ENCODE data around the gene NFATC1.

Gene NFATC1

GRCh38 chr18:79531386-79531785, 135.7 kb downstream of the NFATC1 start:
- WGBS (ENCODE audit: insufficient coverage, insufficient read length): no CpG with 5 or more reads among the region's 20 CpGs
- no peak for DNase-seq (ENCODE audit: low read depth, low spot score)
- H3K4me3 ChIP-seq (ENCODE audit: low read length): no peak overlapping the region
- no peaks in the 10 kb centered on the region; the same call in 1 of the 2 replicates for H3K4me1 ChIP-seq (ENCODE audit: control insufficient read depth, insufficient read depth, low read length)
- no peak overlapping the region for H3K27ac ChIP-seq (ENCODE audit: low read length)
- H3K36me3 ChIP-seq (ENCODE audit: control insufficient read depth, insufficient read depth, low read length): no peaks in the 10 kb centered on the region
- no peaks in the 10 kb centered on the region for H3K27me3 ChIP-seq (ENCODE audit: control insufficient read depth, insufficient read depth, low read length)
- H3K9me3 ChIP-seq (ENCODE audit: control insufficient read depth, insufficient read depth, low read length): no peaks in the 10 kb centered on the region

GRCh38 chr18:79531926-79532312, 136.2 kb downstream of the NFATC1 start:
- no peak for DNase-seq (ENCODE audit: low read depth, low spot score)
- no CpG with 5 or more reads among the region's 18 CpGs for WGBS (ENCODE audit: insufficient coverage, insufficient read length)
- Histone ChIP-seq H3K4me3 (ENCODE audit: low read length) (no peak overlapping the region), H3K9me3 (ENCODE audit: control insufficient read depth, insufficient read depth, low read length) (no peaks in the 10 kb centered on the region), H3K4me1 (ENCODE audit: control insufficient read depth, insufficient read depth, low read length) (no peaks in the 10 kb centered on the region), H3K36me3 (ENCODE audit: control insufficient read depth, insufficient read depth, low read length) (no peaks in the 10 kb centered on the region), H3K27me3 (ENCODE audit: control insufficient read depth, insufficient read depth, low read length) (no peaks in the 10 kb centered on the region), H3K27ac (ENCODE audit: low read length) (no peak overlapping the region)

- Histone ChIP-seq H3K27me3 (ENCODE audit: control insufficient read depth, insufficient read depth, low read length) (no peaks in the 10 kb centered on the region), H3K4me1 (ENCODE audit: control insufficient read depth, insufficient read depth, low read length) (no peaks in the 10 kb centered on the region), H3K4me3 (ENCODE audit: low read length) (no peak overlapping the region), H3K27ac (ENCODE audit: low read length) (no peak overlapping the region), H3K9me3 (ENCODE audit: control insufficient read depth, insufficient read depth, low read length) (no peaks in the 10 kb centered on the region), H3K36me3 (ENCODE audit: control insufficient read depth, insufficient read depth, low read length) (no peaks in the 10 kb centered on the region)
- no CpG with 5 or more reads among the region's 34 CpGs for WGBS (ENCODE audit: insufficient coverage, insufficient read length)
- DNase-seq (ENCODE audit: low read depth, low spot score): no peak
Observed at GRCh38 chr18:79532313-79533007, 136.7 kb downstream of the NFATC1 start.

- DNase-seq (ENCODE audit: low read depth, low spot score): no peak
- H3K4me3 ChIP-seq (ENCODE audit: low read length): no peak overlapping the region
- H3K27ac ChIP-seq (ENCODE audit: low read length): no peak overlapping the region
- no CpG with 5 or more reads among the region's 13 CpGs for WGBS (ENCODE audit: insufficient coverage, insufficient read length)
- no peaks in the 10 kb centered on the region for H3K27me3 ChIP-seq (ENCODE audit: control insufficient read depth, insufficient read depth, low read length)
- no peaks in the 10 kb centered on the region for H3K36me3 ChIP-seq (ENCODE audit: control insufficient read depth, insufficient read depth, low read length)
- H3K9me3 ChIP-seq (ENCODE audit: control insufficient read depth, insufficient read depth, low read length): no peaks in the 10 kb centered on the region
- H3K4me1 ChIP-seq (ENCODE audit: control insufficient read depth, insufficient read depth, low read length): no peaks in the 10 kb centered on the region
Observed at GRCh38 chr18:79533146-79533545, 137.4 kb downstream of the NFATC1 start.

GRCh38 chr18:79533591-79533990, 137.9 kb downstream of the NFATC1 start:
- H3K9me3 ChIP-seq (ENCODE audit: control insufficient read depth, insufficient read depth, low read length): no peaks in the 10 kb centered on the region
- no peaks in the 10 kb centered on the region for H3K36me3 ChIP-seq (ENCODE audit: control insufficient read depth, insufficient read depth, low read length)
- no peaks in the 10 kb centered on the region for H3K27me3 ChIP-seq (ENCODE audit: control insufficient read depth, insufficient read depth, low read length)
- DNase-seq (ENCODE audit: low read depth, low spot score): no peak
- H3K4me3 ChIP-seq (ENCODE audit: low read length): no peak overlapping the region
- no peaks in the 10 kb centered on the region for H3K4me1 ChIP-seq (ENCODE audit: control insufficient read depth, insufficient read depth, low read length)
- no peak overlapping the region for H3K27ac ChIP-seq (ENCODE audit: low read length)
- no CpG with 5 or more reads among the region's 9 CpGs for WGBS (ENCODE audit: insufficient coverage, insufficient read length)

- WGBS (ENCODE audit: insufficient coverage, insufficient read length): no CpG with 5 or more reads among the region's 13 CpGs
- Histone ChIP-seq H3K27me3 (ENCODE audit: control insufficient read depth, insufficient read depth, low read length) (no peaks in the 10 kb centered on the region), H3K4me1 (ENCODE audit: control insufficient read depth, insufficient read depth, low read length) (no peaks in the 10 kb centered on the region)
Observed at GRCh38 chr18:79534356-79534755, 138.6 kb downstream of the NFATC1 start.

GRCh38 chr18:79537758-79538157, 142.0 kb downstream of the NFATC1 start:
- Histone ChIP-seq H3K9me3 (ENCODE audit: control insufficient read depth, insufficient read depth, low read length) (no peaks in the 10 kb centered on the region), H3K27ac (ENCODE audit: low read length) (no peak overlapping the region), H3K27me3 (ENCODE audit: control insufficient read depth, insufficient read depth, low read length) (no peaks in the 10 kb centered on the region), H3K4me3 (ENCODE audit: low read length) (no peak overlapping the region), H3K36me3 (ENCODE audit: control insufficient read depth, insufficient read depth, low read length) (no peaks in the 10 kb centered on the region), H3K4me1 (ENCODE audit: control insufficient read depth, insufficient read depth, low read length) (no peaks in the 10 kb centered on the region)
- DNase-seq (ENCODE audit: low read depth, low spot score): no peak
- WGBS (ENCODE audit: insufficient coverage, insufficient read length): no CpG with 5 or more reads among the region's 8 CpGs

More at GRCh38 chr18:79534356-79534755, 138.6 kb downstream of the NFATC1 start:
- Histone ChIP-seq H3K36me3 (ENCODE audit: control insufficient read depth, insufficient read depth, low read length) (no peaks in the 10 kb centered on the region), H3K9me3 (ENCODE audit: control insufficient read depth, insufficient read depth, low read length) (no peaks in the 10 kb centered on the region), H3K27ac (ENCODE audit: low read length) (no peak overlapping the region), H3K4me3 (ENCODE audit: low read length) (no peak overlapping the region)
- no peak for DNase-seq (ENCODE audit: low read depth, low spot score)

GRCh38 chr18:79538635-79539034, 142.9 kb downstream of the NFATC1 start:
- no peaks in the 10 kb centered on the region for H3K4me1 ChIP-seq (ENCODE audit: control insufficient read depth, insufficient read depth, low read length)
- no peak for DNase-seq (ENCODE audit: low read depth, low spot score)
- H3K36me3 ChIP-seq (ENCODE audit: control insufficient read depth, insufficient read depth, low read length): no peaks in the 10 kb centered on the region
- no CpG with 5 or more reads among the region's 12 CpGs for WGBS (ENCODE audit: insufficient coverage, insufficient read length)
- no peak overlapping the region for H3K4me3 ChIP-seq (ENCODE audit: low read length)
- H3K27ac ChIP-seq (ENCODE audit: low read length): no peak overlapping the region
- H3K27me3 ChIP-seq (ENCODE audit: control insufficient read depth, insufficient read depth, low read length): no peaks in the 10 kb centered on the region
- H3K9me3 ChIP-seq (ENCODE audit: control insufficient read depth, insufficient read depth, low read length): no peaks in the 10 kb centered on the region

- no peaks in the 10 kb centered on the region for H3K9me3 ChIP-seq (ENCODE audit: control insufficient read depth, insufficient read depth, low read length)
- H3K27ac ChIP-seq (ENCODE audit: low read length): no peak overlapping the region
- H3K36me3 ChIP-seq (ENCODE audit: control insufficient read depth, insufficient read depth, low read length): no peaks in the 10 kb centered on the region
- DNase-seq (ENCODE audit: low read depth, low spot score): no peak
- no peaks in the 10 kb centered on the region for H3K27me3 ChIP-seq (ENCODE audit: control insufficient read depth, insufficient read depth, low read length)
- no CpG with 5 or more reads among the region's 16 CpGs for WGBS (ENCODE audit: insufficient coverage, insufficient read length)
- no peaks in the 10 kb centered on the region for H3K4me1 ChIP-seq (ENCODE audit: control insufficient read depth, insufficient read depth, low read length)
- H3K4me3 ChIP-seq (ENCODE audit: low read length): no peak overlapping the region
Observed at GRCh38 chr18:79540161-79540903, 144.6 kb downstream of the NFATC1 start.

- Histone ChIP-seq H3K27me3 (ENCODE audit: control insufficient read depth, insufficient read depth, low read length) (no peaks in the 10 kb centered on the region), H3K36me3 (ENCODE audit: control insufficient read depth, insufficient read depth, low read length) (no peaks in the 10 kb centered on the region), H3K27ac (ENCODE audit: low read length) (no peak overlapping the region), H3K9me3 (ENCODE audit: control insufficient read depth, insufficient read depth, low read length) (no peaks in the 10 kb centered on the region), H3K4me3 (ENCODE audit: low read length) (no peak overlapping the region), H3K4me1 (ENCODE audit: control insufficient read depth, insufficient read depth, low read length) (no peaks in the 10 kb centered on the region)
- no peak for DNase-seq (ENCODE audit: low read depth, low spot score)
- no CpG with 5 or more reads among the region's 12 CpGs for WGBS (ENCODE audit: insufficient coverage, insufficient read length)
Observed at GRCh38 chr18:79540904-79541282, 145.2 kb downstream of the NFATC1 start.

- Histone ChIP-seq H3K4me1 (ENCODE audit: control insufficient read depth, insufficient read depth, low read length) (no peaks in the 10 kb centered on the region), H3K4me3 (ENCODE audit: low read length) (no peak overlapping the region), H3K9me3 (ENCODE audit: control insufficient read depth, insufficient read depth, low read length) (no peaks in the 10 kb centered on the region), H3K27me3 (ENCODE audit: control insufficient read depth, insufficient read depth, low read length) (no peaks in the 10 kb centered on the region), H3K27ac (ENCODE audit: low read length) (no peak overlapping the region), H3K36me3 (ENCODE audit: control insufficient read depth, insufficient read depth, low read length) (no peaks in the 10 kb centered on the region)
- DNase-seq (ENCODE audit: low read depth, low spot score): no peak
- WGBS (ENCODE audit: insufficient coverage, insufficient read length): 100% methylated on average over 1 of the region's 2 CpGs
Observed at GRCh38 chr18:79542213-79542612, 146.5 kb downstream of the NFATC1 start.
